ENCODE measurements around the gene PCNP. TPM values are rescaled to one million over a fixed set of nuclear protein-coding genes. Genes with fewer than 3 reads are reported as not detected.
"Not testable (repeated sequence)": the region's sequence is repeated elsewhere in the genome, so short reads cannot be mapped to it uniquely, and the experiment has no call there.

The PCNP gene
- total and polyA plus RNA-seq, 7 donors: 77.8 to 133 (median 105) TPM

GRCh38 chr3:101639280-101639963 lies 65.4 kb downstream of the PCNP start:
- 75% methylated on average over 18 of the region's 18 CpGs for WGBS, 3 donors
- no peak for TF ChIP-seq CTCF (IDR thresholded peaks at IDR 0.05)
- H3K9me3 ChIP-seq: no peaks in the 10 kb centered on the region
- ATAC-seq (no peak), DNase-seq (no peak)
- intact Hi-C loops (cut with DNase I): no loop called here
- H3K4me3 ChIP-seq: no peak overlapping the region
- no peak overlapping the region for H3K27ac ChIP-seq
- H3K36me3 ChIP-seq (ENCODE audit: insufficient read depth in 1 of 2, low read depth in 1 of 2): no peaks in the 10 kb centered on the region
- no peaks in the 10 kb centered on the region for H3K27me3 ChIP-seq (ENCODE audit: insufficient read depth in 3 of 3, low read length in 2 of 3)
- H3K4me1 ChIP-seq: no peaks in the 10 kb centered on the region

- WGBS, 3 donors: 85 to 89% (median 86%) methylated on average over 10 of the region's 10 CpGs
- no peak for DNase-seq
- Histone ChIP-seq H3K27me3 (ENCODE audit: insufficient read depth in 3 of 3, low read length in 2 of 3) (no peaks in the 10 kb centered on the region), H3K4me1 (no peaks in the 10 kb centered on the region), H3K27ac (no peak overlapping the region), H3K9me3 (no peaks in the 10 kb centered on the region), H3K36me3 (ENCODE audit: insufficient read depth in 1 of 2, low read depth in 1 of 2) (no peaks in the 10 kb centered on the region), H3K4me3 (no peak overlapping the region)
- no peak for TF ChIP-seq CTCF (IDR thresholded peaks at IDR 0.05)
- intact Hi-C loops (cut with DNase I): no loop called here
- no peak for ATAC-seq
Measured at GRCh38 chr3:101640256-101640655, 66.3 kb downstream of the PCNP start.

GRCh38 chr3:101641397-101642115 lies 67.6 kb downstream of the PCNP start:
- H3K4me3 ChIP-seq; H3K36me3 ChIP-seq (ENCODE audit: insufficient read depth in 1 of 2, low read depth in 1 of 2); H3K27me3 ChIP-seq (ENCODE audit: insufficient read depth in 3 of 3, low read length in 2 of 3); H3K27ac ChIP-seq; intact Hi-C loops (cut with DNase I); DNase-seq; H3K4me1 ChIP-seq; H3K9me3 ChIP-seq; ATAC-seq: not testable (repeated sequence)
- WGBS, 3 donors: 76 to 81% (median 81%) methylated on average over 14 of the region's 14 CpGs

GRCh38 chr3:101642441-101642840 lies 68.5 kb downstream of the PCNP start:
- no peaks in the 10 kb centered on the region for H3K36me3 ChIP-seq (ENCODE audit: insufficient read depth in 1 of 2, low read depth in 1 of 2)
- H3K9me3 ChIP-seq: no peaks in the 10 kb centered on the region
- H3K27me3 ChIP-seq (ENCODE audit: insufficient read depth in 3 of 3, low read length in 2 of 3): no peaks in the 10 kb centered on the region
- TF ChIP-seq CTCF (IDR thresholded peaks at IDR 0.05): no peak
- WGBS, 3 donors: 80 to 82% (median 81%) methylated on average over 3 of the region's 3 CpGs
- H3K27ac ChIP-seq: no peak overlapping the region
- intact Hi-C loops (cut with DNase I): no loop called here
- no peak overlapping the region for H3K4me3 ChIP-seq
- ATAC-seq (no peak), DNase-seq (no peak)
- no peaks in the 10 kb centered on the region for H3K4me1 ChIP-seq

GRCh38 chr3:101643009-101643844 lies 69.2 kb downstream of the PCNP start:
- 91 to 95% (median 92%) methylated on average over 8 of the region's 8 CpGs for WGBS, 3 donors
- Histone ChIP-seq H3K27ac (no peak overlapping the region), H3K4me3 (no peak overlapping the region), H3K9me3 (no peaks in the 10 kb centered on the region), H3K36me3 (ENCODE audit: insufficient read depth in 1 of 2, low read depth in 1 of 2) (peaks cover 0 to 8% of the 10 kb centered on the region in 2 donors), H3K4me1 (no peaks in the 10 kb centered on the region), H3K27me3 (ENCODE audit: insufficient read depth in 3 of 3, low read length in 2 of 3) (no peaks in the 10 kb centered on the region)
- no peak for ATAC-seq
- no peak for TF ChIP-seq CTCF (IDR thresholded peaks at IDR 0.05)
- intact Hi-C loops (cut with DNase I): no loop called here
- no peak for DNase-seq

Measured in psoas muscle (tissue), 8 donors.